Stimulated activated CD8-positive, alpha-beta memory T cell treated with anti-CD3 and anti-CD28 coated beads, Interleukin-12 subunit alpha, Interleukin-12 subunit beta, amount 100 ng/mL, for 1 hour (primary cell): ENCODE measurements around the gene NCAPD3.
A peak's percentile ranks its signal among the peaks of the same experiment; 100 is the strongest.

ENCODE experiments used
- DNase-seq: peaks from one replicate; pipeline ENCODE4 v3.0.0-alpha.2; 2020; ENCODE audit warnings: low read depth

Gene NCAPD3

GRCh38 chr11:134158023-134158422 is 65.7 kb downstream of the NCAPD3 start:
- DNase-seq: no peak

GRCh38 chr11:134157451-134157850 is 66.3 kb downstream of the NCAPD3 start:
- DNase-seq: no peak

GRCh38 chr11:134155946-134156865 is 67.6 kb downstream of the NCAPD3 start:
- no peak for DNase-seq

- no peak for DNase-seq
These were observed 68.3 kb downstream of the NCAPD3 start for GRCh38 chr11:134155456-134155855.

- no peak for DNase-seq
These were observed 69.3 kb downstream of the NCAPD3 start for GRCh38 chr11:134154441-134154840.

- DNase-seq: no peak
These were observed 70.4 kb downstream of the NCAPD3 start for GRCh38 chr11:134153147-134153905.

- DNase-seq: no peak
These were observed 71.1 kb downstream of the NCAPD3 start for GRCh38 chr11:134152696-134153095.

- DNase-seq: no peak
These were observed 72.6 kb downstream of the NCAPD3 start for GRCh38 chr11:134151083-134151747.

GRCh38 chr11:134150195-134150903 is 73.4 kb downstream of the NCAPD3 start:
- no peak for DNase-seq

- no peak for DNase-seq
These were observed 74.4 kb downstream of the NCAPD3 start for GRCh38 chr11:134149371-134149770.

- no peak for DNase-seq
These were observed 77.2 kb downstream of the NCAPD3 start for GRCh38 chr11:134146598-134146997.

GRCh38 chr11:134145715-134146114 is 78.1 kb downstream of the NCAPD3 start:
- DNase-seq: no peak

GRCh38 chr11:134144744-134145143 is 79.0 kb downstream of the NCAPD3 start:
- DNase-seq: no peak

GRCh38 chr11:134143801-134144200 is 80.0 kb downstream of the NCAPD3 start:
- DNase-seq: no peak

GRCh38 chr11:134142536-134142935 is 81.2 kb downstream of the NCAPD3 start:
- no peak for DNase-seq

GRCh38 chr11:134140961-134141490 is 82.7 kb downstream of the NCAPD3 start:
- no peak for DNase-seq

GRCh38 chr11:134139873-134140331 is 83.9 kb downstream of the NCAPD3 start:
- DNase-seq: peak; percentile 13

- no peak for DNase-seq
These were observed 84.4 kb downstream of the NCAPD3 start for GRCh38 chr11:134139303-134139872.

GRCh38 chr11:134138376-134138775 is 85.4 kb downstream of the NCAPD3 start:
- DNase-seq: no peak

- no peak for DNase-seq
These were observed 89.6 kb downstream of the NCAPD3 start for GRCh38 chr11:134134167-134134566.

- DNase-seq: no peak
These were observed 91.0 kb downstream of the NCAPD3 start for GRCh38 chr11:134132808-134133207.
